ENCODE results near the gene SLC38A10.

SLC38A10 gene

GRCh38 chr17:81295676-81296381 is 722 bp upstream of the SLC38A10 start:
- DNase-seq = no peak

DNA sequence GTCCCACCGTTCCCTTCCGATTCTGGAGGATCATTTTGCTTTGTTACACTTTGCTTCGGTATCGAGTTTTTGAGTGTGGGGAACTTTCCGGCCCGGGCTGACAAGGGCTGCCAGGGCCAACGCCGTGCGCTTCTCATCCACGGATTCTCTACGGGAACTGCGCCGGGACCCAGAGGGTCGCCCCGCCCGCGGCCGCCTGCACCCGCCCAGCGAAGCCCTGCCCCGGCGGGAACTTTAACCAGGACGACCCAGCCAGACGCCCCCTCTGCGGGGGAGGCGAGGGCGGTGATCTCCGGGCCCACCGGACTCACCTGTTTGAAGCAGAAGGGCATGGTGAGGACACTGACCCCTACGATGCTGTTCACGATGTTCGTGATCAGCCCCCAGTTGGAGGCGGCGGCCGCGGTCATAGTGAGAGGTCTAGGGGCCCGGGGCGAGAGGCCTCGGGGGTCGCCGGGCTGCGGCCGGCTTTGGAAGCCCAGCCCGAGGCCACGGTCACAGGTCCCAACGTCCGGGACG is 536 bp downstream of the SLC38A10 start:
- DNase-seq = no peak

GRCh38 chr17:81292450-81292849 is 2.7 kb downstream of the SLC38A10 start:
- DNase-seq = no peak

DNA sequence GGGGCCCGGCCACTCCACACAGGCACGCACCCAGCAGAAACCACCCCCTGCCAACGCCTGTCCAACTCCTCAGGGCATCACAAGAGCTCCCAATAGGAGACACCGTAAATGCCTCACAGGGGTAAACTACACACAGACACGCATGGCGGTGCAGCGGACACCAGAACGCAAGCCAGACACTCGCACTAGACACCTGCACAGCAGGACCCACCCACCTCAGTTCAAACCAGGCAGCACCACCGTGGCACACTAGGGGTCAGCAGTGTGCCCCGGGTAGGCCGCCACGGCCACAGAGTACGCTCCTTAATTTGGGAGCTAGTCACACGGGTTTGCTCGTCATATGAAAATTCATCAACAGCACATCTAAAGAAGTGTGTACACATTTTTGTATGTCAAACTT is 3.4 kb downstream of the SLC38A10 start:
- peak; percentile 70 for DNase-seq

GRCh38 chr17:81290230-81290629 is 4.9 kb downstream of the SLC38A10 start:
- no peak for DNase-seq

GRCh38 chr17:81289627-81290026 is 5.5 kb downstream of the SLC38A10 start:
- DNase-seq = no peak

- no peak for DNase-seq
Measured at GRCh38 chr17:81288715-81289114, 6.4 kb downstream of the SLC38A10 start.

- DNase-seq = no peak
Measured at GRCh38 chr17:81287741-81288430, 7.2 kb downstream of the SLC38A10 start.

GRCh38 chr17:81287152-81287551 is 8.0 kb downstream of the SLC38A10 start:
- DNase-seq = no peak

DNA sequence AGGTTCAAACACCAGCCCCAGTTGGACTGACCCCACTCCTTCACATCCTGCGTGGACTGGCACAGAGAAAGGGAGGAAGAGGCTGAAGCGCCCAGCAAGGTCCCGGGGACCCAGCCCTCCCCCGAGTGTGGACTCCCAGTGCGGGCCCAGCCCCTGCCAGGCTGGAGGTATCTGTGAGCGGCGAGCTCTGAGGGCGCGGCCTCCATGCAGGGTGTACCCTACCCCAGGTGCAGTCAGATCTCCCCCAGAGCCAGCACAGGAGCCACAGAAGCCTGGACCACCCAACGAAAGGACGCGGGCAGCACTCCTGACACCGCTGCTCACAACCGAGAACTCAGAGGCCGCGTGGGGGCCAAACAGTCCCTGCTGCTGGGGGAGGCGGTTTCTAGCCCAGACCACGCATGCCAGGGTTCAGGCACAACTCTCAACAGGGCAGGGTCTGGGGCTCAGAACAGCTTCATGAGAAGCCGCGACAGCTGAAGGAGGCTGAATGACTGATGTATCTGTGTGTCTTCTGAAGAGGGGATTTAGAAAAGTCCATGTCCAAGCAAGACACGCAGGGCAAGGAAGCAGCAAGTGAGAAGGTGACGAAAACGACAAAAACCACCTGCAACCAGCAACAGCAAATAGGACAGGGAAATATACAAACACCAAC is 8.5 kb downstream of the SLC38A10 start:
- no peak for DNase-seq

DNA sequence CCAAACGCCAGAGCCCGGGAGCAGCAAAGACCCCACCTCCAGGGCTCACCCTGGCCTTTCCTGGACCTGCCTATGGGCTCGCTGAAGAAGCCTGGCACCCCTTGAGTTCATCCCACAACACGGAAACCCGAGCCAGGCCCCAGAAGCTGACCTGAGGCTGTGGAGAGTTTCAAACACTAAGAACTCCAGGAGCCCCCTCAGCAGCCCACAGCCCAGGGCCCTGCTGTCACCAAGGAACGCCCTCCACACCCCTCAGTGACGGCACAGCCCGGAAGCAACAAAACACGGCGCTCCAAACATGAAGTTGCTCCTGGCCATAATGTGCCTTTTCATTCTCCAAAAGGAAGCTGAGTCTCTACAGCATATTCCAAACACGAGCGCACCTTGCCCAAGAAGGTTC is 9.2 kb downstream of the SLC38A10 start:
- no peak for DNase-seq

DNA sequence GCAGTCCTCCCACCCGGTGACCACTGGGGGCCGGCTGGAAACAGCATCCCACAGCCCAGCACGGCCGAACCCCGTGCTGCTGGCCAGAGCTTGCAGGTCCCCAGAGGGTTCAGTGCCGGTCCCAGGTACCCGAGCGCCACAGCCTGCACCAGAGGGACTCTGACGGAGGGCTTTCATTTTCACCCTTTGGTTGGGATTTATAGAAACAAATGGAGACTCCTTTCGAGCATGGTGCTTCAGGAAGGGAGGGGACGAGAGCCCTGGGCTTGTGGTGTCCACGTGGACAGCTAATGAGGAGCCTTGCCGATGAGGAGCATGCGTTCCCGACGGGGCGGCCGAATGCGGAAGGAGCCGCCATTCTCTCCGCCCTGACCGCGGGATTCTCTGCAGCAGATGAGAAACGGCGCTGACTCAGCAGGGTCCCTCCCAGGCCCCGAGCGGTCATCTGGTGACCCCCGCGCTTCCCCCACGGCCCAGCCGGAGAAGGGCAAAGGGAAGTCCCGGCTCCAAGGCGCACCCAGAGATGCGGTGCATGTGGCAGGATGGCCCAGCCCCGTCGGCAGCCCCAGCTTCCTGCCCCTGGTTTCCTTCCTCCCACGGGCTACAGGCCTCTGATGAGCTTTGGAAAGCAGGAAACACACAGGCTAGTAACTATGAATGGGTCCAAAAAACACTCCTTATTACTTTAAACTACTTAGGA is 9.8 kb downstream of the SLC38A10 start:
- peak; percentile 85 for DNase-seq

- DNase-seq = no peak
Measured at GRCh38 chr17:81282876-81283275, 12.2 kb downstream of the SLC38A10 start.

DNA sequence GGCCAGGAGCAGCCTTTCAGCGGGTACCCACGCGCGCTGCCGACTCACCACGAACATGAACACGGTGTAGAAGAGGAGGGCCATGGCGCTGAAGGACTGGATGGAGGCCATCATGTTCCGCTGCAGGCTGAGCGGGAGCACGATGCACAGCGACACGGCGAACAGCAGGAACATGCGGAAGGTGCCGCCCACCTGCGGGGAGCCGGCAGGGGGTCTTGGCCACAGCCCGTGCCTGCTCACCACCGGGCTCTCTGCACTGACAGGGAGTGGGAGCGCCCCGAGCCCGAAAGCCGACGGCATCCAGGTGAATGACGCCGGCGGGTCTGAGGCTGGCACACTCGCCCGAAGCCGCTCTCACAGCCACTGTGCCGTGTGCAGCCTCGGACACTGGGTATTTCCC is 13.0 kb downstream of the SLC38A10 start:
- DNase-seq = no peak

- no peak for DNase-seq
Measured at GRCh38 chr17:81280571-81280970, 14.5 kb downstream of the SLC38A10 start.

DNA sequence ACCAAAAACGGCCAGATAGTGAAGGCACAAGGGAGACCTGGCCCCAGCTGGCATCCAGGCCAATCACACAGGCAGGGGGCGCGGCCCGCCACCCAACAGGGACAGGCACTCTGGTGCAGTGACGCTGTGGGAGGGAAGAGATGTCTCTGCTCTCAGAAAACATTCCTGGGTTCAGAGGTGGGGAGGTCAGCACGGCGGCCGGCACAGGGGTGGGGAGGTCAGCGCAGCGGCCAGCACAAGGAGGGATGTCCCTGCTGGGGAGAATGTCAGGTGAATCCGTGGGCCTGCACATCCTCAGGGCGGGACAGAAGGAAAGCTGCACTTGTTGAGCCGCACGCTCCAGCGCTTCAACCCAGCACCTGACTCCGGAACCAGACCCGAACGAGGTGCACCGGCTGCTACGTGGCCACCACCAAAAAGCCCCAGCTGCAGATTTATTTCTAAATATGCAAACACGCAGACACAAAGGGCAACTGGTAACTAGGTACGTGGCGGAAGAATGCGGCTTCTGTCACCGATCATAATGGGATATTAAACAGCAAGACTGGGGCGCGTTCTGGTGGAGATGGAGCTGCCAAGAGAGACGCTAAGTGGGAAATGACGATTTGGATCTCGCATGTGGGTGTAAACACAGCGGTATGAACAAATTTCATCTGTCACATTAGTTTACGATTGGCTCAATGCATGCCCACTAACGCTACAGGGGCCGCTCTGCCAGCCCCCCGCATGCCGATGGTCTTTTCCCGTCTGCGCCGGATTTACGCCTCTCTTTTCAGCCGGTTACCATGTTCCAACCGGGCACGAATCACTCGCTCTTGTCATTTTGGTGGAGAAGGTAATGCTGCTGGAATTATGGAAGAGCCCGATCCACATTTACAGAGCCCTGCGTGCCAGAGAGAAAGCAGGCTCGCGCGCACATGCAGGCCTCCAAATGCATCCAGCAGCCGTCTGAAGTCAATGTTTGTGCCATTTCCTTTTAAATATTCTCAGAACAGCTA is 15.5 kb downstream of the SLC38A10 start:
- DNase-seq = no peak

GRCh38 chr17:81278831-81279230 is 16.3 kb downstream of the SLC38A10 start:
- no peak for DNase-seq

DNA sequence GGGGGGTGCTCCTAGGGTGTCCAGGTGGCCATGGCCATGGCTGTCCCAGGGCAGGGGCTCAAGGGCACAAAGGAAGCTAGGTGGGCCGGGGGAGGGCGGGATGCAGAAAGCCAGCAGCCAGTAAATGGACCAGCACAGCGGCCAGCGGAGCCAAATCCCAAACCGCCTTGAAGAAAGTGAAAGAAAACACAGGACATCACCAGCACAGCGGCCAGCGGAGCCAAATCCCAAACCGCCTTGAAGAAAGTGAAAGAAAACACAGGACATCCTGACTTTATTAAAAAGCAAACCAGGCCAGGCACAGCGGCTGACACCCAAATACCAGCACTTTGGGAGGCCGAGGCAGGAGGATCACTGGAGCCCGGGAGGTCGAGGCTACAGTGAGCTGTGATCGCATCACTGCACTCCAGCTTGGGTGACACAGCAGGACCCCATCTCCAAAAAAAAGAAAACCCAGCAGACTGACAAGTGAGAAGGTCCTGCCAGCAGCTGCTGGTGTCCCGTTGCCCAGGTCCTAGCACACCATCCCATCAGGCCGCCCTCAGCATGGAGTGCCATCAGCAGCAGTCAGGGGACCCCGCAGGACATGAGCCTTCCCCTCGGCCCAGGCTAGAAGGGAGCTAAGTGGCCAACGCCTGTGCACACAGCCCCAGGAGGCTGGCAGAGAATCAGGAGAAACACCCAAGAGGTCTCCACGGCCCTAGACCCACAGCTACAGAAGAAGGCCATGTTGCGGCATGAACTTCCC is 17.0 kb downstream of the SLC38A10 start:
- DNase-seq = no peak

DNA sequence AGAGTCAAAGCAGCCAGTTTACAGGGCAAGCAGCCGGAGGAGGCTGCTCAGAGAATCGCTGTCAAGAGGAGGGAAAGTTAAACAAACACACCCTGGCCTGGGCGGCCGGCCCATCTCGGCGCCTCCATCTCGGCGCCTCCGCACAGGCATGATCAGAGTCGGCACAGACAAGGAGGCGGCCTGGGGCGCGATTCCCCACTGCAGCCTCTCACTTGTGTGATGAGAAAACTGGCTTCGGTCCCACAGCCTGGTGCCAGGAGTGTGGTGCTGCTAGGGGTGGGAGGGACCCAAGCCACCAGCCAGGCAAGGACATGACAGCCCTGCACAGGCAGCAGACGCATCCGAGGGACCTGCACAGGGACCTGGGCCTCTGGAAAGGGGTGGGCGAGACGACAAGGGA is 17.7 kb downstream of the SLC38A10 start:
- DNase-seq = no peak

DNA sequence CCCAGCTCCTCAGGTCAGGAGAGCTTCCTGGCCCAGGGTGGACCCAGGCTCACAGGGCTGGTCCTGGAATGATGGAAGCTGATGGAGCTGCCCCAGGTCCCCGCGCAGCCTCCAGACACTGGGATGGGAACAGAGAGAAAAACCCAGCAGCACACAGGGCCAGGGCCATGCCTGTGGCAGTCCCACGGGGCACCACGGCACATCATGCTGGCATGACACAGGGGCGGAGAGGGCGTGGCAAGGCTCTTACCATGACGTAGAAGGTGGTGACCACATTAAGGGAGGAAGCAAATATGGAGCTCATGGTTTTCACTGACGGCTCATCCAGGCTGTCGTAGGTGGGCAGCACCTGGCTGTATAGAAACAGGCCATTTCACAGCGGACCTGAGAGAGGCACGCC is 18.3 kb downstream of the SLC38A10 start:
- DNase-seq = no peak

- DNase-seq = no peak
Measured at GRCh38 chr17:81274471-81274855, 20.6 kb downstream of the SLC38A10 start.

Data from femur (tissue), 1 donor.